Measurements from ENCODE around the gene OLA1. TPM values are rescaled to one million over a fixed set of nuclear protein-coding genes. Genes with fewer than 3 reads are reported as not detected.

OLA1 gene
- polyA plus RNA-seq, 3 donors: 24.9 to 72.3 (median 71.9) TPM

GRCh38 chr2:174072069-174072468, 176.3 kb downstream of the OLA1 start:
- H3K4me1 ChIP-seq (ENCODE audit: control insufficient read depth in 1 of 2, insufficient read depth in 2 of 2, low read length in 2 of 2): peaks cover 9 to 11% of the 10 kb centered on the region in 2 donors
- intact Hi-C loops (cut with micrococcal nuclease): no loop called here
- peaks cover 16 to 18% of the 10 kb centered on the region in 2 donors for H3K36me3 Mint-ChIP-seq
- H3K4me1 Mint-ChIP-seq: peaks cover 11% of the 10 kb centered on the region
- no peaks in the 10 kb centered on the region for H3K9me3 ChIP-seq (replicated peaks in 1 of 2; ENCODE audit: control insufficient read depth in 1 of 2, insufficient read depth in 1 of 2, low read length in 2 of 2)
- H4K20me1 ChIP-seq (ENCODE audit: insufficient read depth, low read length): no peaks in the 10 kb centered on the region
- peak overlapping the region; percentile 11 for H3K4me2 ChIP-seq (replicated peaks; ENCODE audit: extremely low read depth, low read length, poor library complexity, severe bottlenecking)
- TF ChIP-seq CTCF (IDR thresholded peaks at IDR 0.05): no peak
- peaks cover 0 to 3% (median 1%) of the 10 kb centered on the region in 3 donors for H3K27me3 Mint-ChIP-seq (ENCODE audit: low read depth in 3 of 3)
- 57% methylated on average over 1 of the region's 4 CpGs for WGBS (ENCODE audit: insufficient coverage)
- H3K79me2 ChIP-seq (ENCODE audit: insufficient read depth, low read length): no peaks in the 10 kb centered on the region
- H3K27me3 ChIP-seq (ENCODE audit: control insufficient read depth in 2 of 2, insufficient read depth in 2 of 2, low read length in 2 of 2): no peaks in the 10 kb centered on the region
- peaks cover 0 to 2% (median 0%) of the 10 kb centered on the region in 7 donors for H3K9me3 Mint-ChIP-seq
- H3K27ac ChIP-seq (ENCODE audit: low read depth in 1 of 2, low read length in 2 of 2): no peak overlapping the region
- DNase-seq: peak; percentile 18 to 54 (median 43)
- peaks cover 4 to 22% of the 10 kb centered on the region in 2 donors for H3K36me3 ChIP-seq (replicated peaks in 1 of 2; ENCODE audit: control insufficient read depth in 1 of 2, insufficient read depth in 2 of 2, low read length in 2 of 2)
- no peak overlapping the region for H3K9ac ChIP-seq (ENCODE audit: insufficient read depth, low read length, poor library complexity, severe bottlenecking)
- H3K4me3 ChIP-seq (replicated peaks in 1 of 3; ENCODE audit: low read depth in 2 of 3, low read length in 3 of 3): no peak overlapping the region
- peak overlapping the region in 1 of 7 donors; percentile 53 for H3K27ac Mint-ChIP-seq
- peak overlapping the region; percentile 32 for H2AFZ ChIP-seq (ENCODE audit: insufficient read depth, low read depth, low read length, poor library complexity, severe bottlenecking)
- H3K4me3 Mint-ChIP-seq: peak overlapping the region in 1 of 2 donors; percentile 26

DNA sequence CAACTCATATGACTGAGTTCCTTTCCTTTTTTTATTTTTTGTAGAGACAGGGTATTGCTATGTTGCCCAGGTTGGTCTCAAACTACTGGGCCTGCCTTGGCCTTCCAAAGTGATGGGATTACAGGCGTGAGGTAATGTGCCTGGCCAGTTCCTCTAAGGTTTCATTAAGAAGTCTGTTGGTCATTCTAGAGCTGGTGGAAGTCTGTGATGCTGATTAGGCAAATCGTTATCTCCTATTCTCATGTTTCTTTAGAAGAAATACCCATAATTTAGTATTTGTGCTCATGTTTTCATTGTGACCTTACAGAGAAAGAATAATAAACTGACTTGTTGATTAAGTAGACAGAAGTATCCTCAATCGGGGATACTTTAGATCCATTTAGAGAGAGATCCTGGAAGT, 177.0 kb downstream of the OLA1 start:
- Mint-ChIP-seq H3K27ac (no peak overlapping the region), H3K36me3 (peaks cover 15 to 18% of the 10 kb centered on the region in 2 donors), H3K4me3 (no peak overlapping the region), H3K27me3 (ENCODE audit: low read depth in 3 of 3) (peaks cover 0 to 3% (median 1%) of the 10 kb centered on the region in 3 donors), H3K4me1 (peaks cover 11% of the 10 kb centered on the region), H3K9me3 (peaks cover 0 to 2% (median 0%) of the 10 kb centered on the region in 7 donors)
- TF ChIP-seq CTCF (IDR thresholded peaks at IDR 0.05): no peak
- no peaks in the 10 kb centered on the region for H3K79me2 ChIP-seq (ENCODE audit: insufficient read depth, low read length)
- peaks cover 4 to 22% of the 10 kb centered on the region in 2 donors for H3K36me3 ChIP-seq (replicated peaks in 1 of 2; ENCODE audit: control insufficient read depth in 1 of 2, insufficient read depth in 2 of 2, low read length in 2 of 2)
- no peak overlapping the region for H3K4me3 ChIP-seq (replicated peaks in 1 of 3; ENCODE audit: low read depth in 2 of 3, low read length in 3 of 3)
- no peak overlapping the region for H3K4me2 ChIP-seq (replicated peaks; ENCODE audit: extremely low read depth, low read length, poor library complexity, severe bottlenecking)
- H3K9me3 ChIP-seq (replicated peaks in 1 of 2; ENCODE audit: control insufficient read depth in 1 of 2, insufficient read depth in 1 of 2, low read length in 2 of 2): no peaks in the 10 kb centered on the region
- H2AFZ ChIP-seq (ENCODE audit: insufficient read depth, low read depth, low read length, poor library complexity, severe bottlenecking): no peak overlapping the region
- H3K9ac ChIP-seq (ENCODE audit: insufficient read depth, low read length, poor library complexity, severe bottlenecking): no peak overlapping the region
- no peak for DNase-seq
- no peaks in the 10 kb centered on the region for H3K27me3 ChIP-seq (ENCODE audit: control insufficient read depth in 2 of 2, insufficient read depth in 2 of 2, low read length in 2 of 2)
- peaks cover 9 to 11% of the 10 kb centered on the region in 2 donors for H3K4me1 ChIP-seq (ENCODE audit: control insufficient read depth in 1 of 2, insufficient read depth in 2 of 2, low read length in 2 of 2)
- H3K27ac ChIP-seq (ENCODE audit: low read depth in 1 of 2, low read length in 2 of 2): no peak overlapping the region
- intact Hi-C loops (cut with micrococcal nuclease): no loop called here
- WGBS (ENCODE audit: insufficient coverage): 80% methylated on average over 1 of the region's 3 CpGs
- no peaks in the 10 kb centered on the region for H4K20me1 ChIP-seq (ENCODE audit: insufficient read depth, low read length)
